AG09309 (cell line): ENCODE results near the gene DMRT2.

ENCODE experiments used
- DNase-seq: peaks from one replicate; pipeline ENCODE4 v3.0.0-alpha.2; 2010; ENCODE audit warnings: low read depth
- H3K4me3 ChIP-seq: 2 replicates; pipeline ENCODE4 v1.5.1; 2011; ENCODE audit warnings: mild to moderate bottlenecking, low read depth, low read length, moderate library complexity; ENCODE audit not compliant: control insufficient read depth
- CTCF ChIP-seq: IDR thresholded peaks from 2 replicates; pipeline ENCODE4 v1.5.1; 2011; ENCODE audit warnings: mild to moderate bottlenecking, low read depth, low read length, inconsistent platforms; ENCODE audit not compliant: insufficient read depth, control insufficient read depth; ENCODE audit errors: missing control alignments

DMRT2 gene

DNA sequence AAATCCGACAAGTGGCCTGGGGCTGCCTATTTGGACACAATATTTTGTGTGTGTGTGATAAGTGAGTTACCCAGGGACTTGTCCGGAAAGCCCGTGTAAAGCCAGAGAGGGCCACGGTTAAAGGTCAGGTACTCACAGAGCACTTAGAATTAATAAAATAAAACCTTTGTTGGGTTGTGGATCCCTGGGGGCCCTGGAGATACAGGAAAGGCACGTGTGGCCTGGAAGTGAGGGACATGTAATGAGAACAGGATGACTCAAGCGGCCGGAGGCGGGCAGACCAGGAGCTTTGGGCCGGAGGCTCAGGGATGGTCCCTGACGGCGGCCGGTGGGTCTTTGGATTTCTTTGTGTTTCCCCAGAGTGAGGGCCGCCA is 1.0 kb downstream of the DMRT2 start:
- no peak for DNase-seq
- no peak for TF ChIP-seq CTCF
- H3K4me3 ChIP-seq = no peak overlapping the region

- no peak overlapping the region for H3K4me3 ChIP-seq
- TF ChIP-seq CTCF = no peak
- no peak for DNase-seq
Observed at GRCh38 chr9:1051584-1052275, 1.6 kb downstream of the DMRT2 start.

DNA sequence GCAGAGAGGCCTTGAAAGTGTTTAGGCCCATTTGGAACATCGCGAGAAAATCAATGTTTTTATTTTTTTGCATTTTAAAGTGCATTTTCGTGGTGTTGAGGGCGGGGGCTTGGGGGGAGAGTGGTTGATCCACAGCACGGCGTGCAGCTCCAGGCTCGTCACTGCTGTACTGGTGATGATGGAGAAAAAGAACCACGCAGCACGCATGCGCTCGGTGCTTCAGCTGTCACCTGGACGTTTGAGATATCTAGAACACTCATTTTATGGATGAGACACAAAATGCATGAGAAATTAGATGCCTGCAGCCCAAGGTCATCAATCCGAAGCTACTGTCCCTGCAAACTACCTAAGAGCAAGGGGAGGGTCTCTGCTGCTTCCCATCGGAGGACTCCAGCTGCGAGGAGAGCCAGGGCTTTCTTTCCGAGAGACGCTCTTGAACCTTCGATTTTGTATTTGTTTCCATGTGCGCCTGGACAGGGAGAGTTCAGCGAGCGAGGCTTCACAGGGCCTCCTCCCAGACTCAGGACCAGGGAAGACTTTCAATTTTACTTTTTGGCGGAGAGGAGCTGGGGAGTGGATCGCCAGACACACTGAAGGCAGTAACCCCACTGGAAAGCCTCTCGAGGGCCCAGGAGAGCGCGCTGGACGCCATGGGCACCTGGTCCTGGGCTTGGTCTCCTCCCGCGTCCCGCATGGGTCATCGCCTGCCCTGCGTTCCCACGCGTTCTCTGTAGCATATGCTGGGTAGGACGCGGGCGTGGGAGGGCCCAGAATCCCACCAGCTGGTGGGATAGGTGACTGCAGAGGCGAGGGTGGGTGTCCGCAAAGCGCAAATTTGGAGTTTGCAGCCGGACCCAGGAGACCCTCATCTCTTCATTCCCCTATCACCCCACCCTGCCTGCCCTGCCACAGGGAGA is 2.5 kb downstream of the DMRT2 start:
- TF ChIP-seq CTCF = no peak
- H3K4me3 ChIP-seq = no peak overlapping the region
- DNase-seq = no peak

- DNase-seq = no peak
- H3K4me3 ChIP-seq = no peak overlapping the region
- TF ChIP-seq CTCF = no peak
Observed at GRCh38 chr9:1053282-1053621, 3.1 kb downstream of the DMRT2 start.

DNA sequence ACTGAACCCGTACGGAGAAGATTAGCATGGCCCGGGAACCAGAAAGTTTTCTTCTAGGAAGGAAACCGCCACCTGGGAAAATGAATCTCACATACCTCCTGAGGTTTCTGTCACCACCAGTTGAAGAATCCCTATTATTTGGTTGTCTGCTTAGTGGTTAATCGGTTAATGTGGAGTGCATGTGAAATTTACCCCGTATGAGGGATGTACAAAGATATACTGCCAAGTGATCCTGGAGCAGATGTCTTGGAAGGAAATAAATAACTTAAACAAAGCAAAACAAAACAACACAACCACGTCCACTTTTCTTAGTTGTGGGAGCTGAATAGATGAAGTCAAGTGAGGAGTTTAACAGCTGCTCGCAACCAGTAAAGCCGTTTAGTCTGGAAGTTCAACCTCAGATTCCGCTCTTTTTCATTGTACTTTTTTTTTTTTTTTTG is 3.8 kb downstream of the DMRT2 start:
- no peak for DNase-seq
- no peak overlapping the region for H3K4me3 ChIP-seq
- no peak for TF ChIP-seq CTCF

- no peak for DNase-seq
- no peak for TF ChIP-seq CTCF
- H3K4me3 ChIP-seq = no peak overlapping the region
Observed at GRCh38 chr9:1055166-1055565, 5.0 kb downstream of the DMRT2 start.
